Heart left ventricle (tissue), 16 donors: ENCODE measurements around the gene LRRC28. TPM values are rescaled to one million over a fixed set of nuclear protein-coding genes. Genes with fewer than 3 reads are reported as not detected.
A peak's percentile ranks its signal among the peaks of the same experiment; 100 is the strongest.

Experiments
- ATAC-seq, 4 donors: fragments of 200-7000 bp; cut with Tn5 transposase; one replicate each; pipeline ENCODE4 v1.9.1; 2020 to 2022; ENCODE audit warnings: moderate library complexity in 4 of 4, mild to moderate bottlenecking in 3 of 4, moderate number of reproducible peaks in 1 of 4
- DNase-seq, 5 donors: peaks; one replicate each; pipeline ENCODE4 v3.0.0-alpha.2; 2020
- H3K27ac ChIP-seq, 12 donors: fragments of 200-600 bp; sonication (generic) in 4 of 12; one replicate each; pipeline versions ENCODE4 v1.5.0 to v1.8.0; 2016 to 2022; ENCODE audit warnings: mild to moderate bottlenecking in 2 of 12
- H3K27me3 ChIP-seq, 9 donors: fragments of 200-600 bp; sonication (generic) in 2 of 9; one replicate each; pipeline versions ENCODE4 v1.5.1 to v1.8.0; 2016 to 2022; ENCODE audit warnings: mild to moderate bottlenecking in 3 of 9
- H3K36me3 ChIP-seq, 9 donors: fragments of 200-600 bp; sonication (generic) in 2 of 9; one replicate each; pipeline versions ENCODE4 v1.5.0 to v1.8.0; 2018 to 2022; ENCODE audit warnings: mild to moderate bottlenecking in 2 of 9
- H3K4me1 ChIP-seq, 12 donors: fragments of 200-600 bp; sonication (generic) in 4 of 12; one replicate each; pipeline versions ENCODE4 v1.5.0 to v1.8.0; 2016 to 2022; ENCODE audit warnings: mild to moderate bottlenecking in 3 of 12
- H3K4me3 ChIP-seq, 12 donors: fragments of 200-600 bp; sonication (generic) in 4 of 12; one replicate each; pipeline versions ENCODE4 v1.5.0 to v1.8.0; 2017 to 2022; ENCODE audit warnings: mild to moderate bottlenecking in 9 of 12, moderate library complexity in 4 of 12
- H3K9me3 ChIP-seq, 12 donors: fragments of 200-600 bp; sonication (generic) in 4 of 12; one replicate each; pipeline versions ENCODE4 v1.5.0 to v1.8.0; 2016 to 2022; ENCODE audit warnings: mild to moderate bottlenecking in 1 of 12
- CTCF ChIP-seq, 12 donors: fragments of 200-600 bp; sonication (generic) in 4 of 12; IDR thresholded peaks; one replicate each; pipeline versions ENCODE4 v1.5.0 to v1.8.0; 2018 to 2022; ENCODE audit warnings: antibody characterized with exemption in 12 of 12, mild to moderate bottlenecking in 5 of 12
- POLR2A ChIP-seq, 2 donors: fragments of 450-650 bp; IDR thresholded peaks; one replicate each; pipeline ENCODE4 v1.6.1; 2017; ENCODE audit warnings: antibody characterized with exemption in 2 of 2, mild to moderate bottlenecking in 2 of 2, moderate library complexity in 2 of 2
- WGBS, 4 donors: extraction: QIAGEN DNeasy Blood & Tissue Kit in 2 of 4; methylation state at CpG; one replicate each; pipeline versions ENCODE4 v1.1.5 to v1.1.7; 2013 to 2018; 5-methylcytosine and 5-hydroxymethylcytosine counted together
- intact Hi-C, 10 donors: fragments of 100-400 bp; cut with DNase I; formaldehyde crosslinking; loops; one replicate each; pipeline versions ENCODE4 v1.11.1 to v1.14.2; 2022
- polyA plus RNA-seq, 2 donors: library from polyadenylated mRNA; stranded (reverse); fragments of 200-250 nt; gene quantifications; one replicate each; pipeline ENCODE4 v1.2.3, GENCODE V29; 2013
- total RNA-seq, 9 donors: library from RNA; depleted of rRNA in 2 of 9; stranded (reverse); fragments of >200 nt in 2 of 9; fragmentation: NEBNext Ultra II Directional in 3 of 9; extraction: Animal tissue kit (Norgen Biotek cat#: 25700) in 3 of 9; gene quantifications; one replicate each; pipeline versions ENCODE4 v1.1.0 to v1.2.4, GENCODE V29; 2016 to 2023
- donor health status: ischemic (EF 13 %, LVEDD 7.1; RV severe dilation, severe dysfunction).
- donor health status: healthy with polysubstance abuse.
- donor health status: DM: no; HTN: yes; CAD: no.
- donor health status: DM: no; HTN: no; CAD: no.
- donor health status: ischemic (EF 25% LVEDD 6.9; RV normal size, moderate dysfunction).
- donor health status: ischemic (EF 25% LVEDD 5.7; RV mildly dilated, moderate dysfunction).
- donor health status: healthy.
- donor health status: DM: yes; HTN: yes; CAD: no.
- donor health status: ischemic (EF 35%, LVEDD 5.7; RV mildly dilated, moderate dysfunction).
- donor health status: nonischemic (EF 11% LVEDD 7.7; RV severe dilation, severe dysfunction).
- donor health status: DM: yes; HTN: yes; CAD: no.
- donor health status: PGD.
- donor health status: ischemic (EF 29% LVEDD 5.4; RV normal size, mild dysfunction).
- donor health status: nonischemic (EF 23%, LVEDD 6.1; RV moderate dilation, normal function).

The LRRC28 gene
- total and polyA plus RNA-seq, 11 donors = 5.1 to 28.6 (median 20.1) TPM

DNA sequence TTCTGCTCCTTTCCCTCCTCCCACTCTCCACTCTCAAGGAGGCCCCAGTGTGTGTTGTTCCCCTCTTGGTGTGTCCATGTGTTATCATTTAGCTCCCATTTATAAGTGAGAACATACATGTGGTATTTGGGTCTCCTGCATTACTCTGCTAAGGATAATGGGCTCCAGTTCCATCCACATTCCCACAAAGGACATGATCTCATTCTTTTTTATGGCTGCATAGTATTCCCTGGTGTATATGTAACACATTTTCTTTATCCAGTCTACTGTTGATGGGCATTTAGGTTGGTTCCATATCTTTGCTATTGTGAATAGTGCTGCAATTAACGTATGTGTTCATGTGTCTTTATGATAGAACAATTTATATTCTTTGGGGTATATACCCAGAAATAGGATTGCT is 170.5 kb downstream of the LRRC28 start:
- ATAC-seq = no peak
- intact Hi-C loops = loop anchor here in 1 of 10 donors (5.0 kb wide), 1 partner anchor 261 kb away; no protein-coding TSS in a partner anchor
- 93 to 100% (median 97%) methylated on average over 1 of the region's 1 CpG for WGBS, 4 donors

GRCh38 chr15:99423186-99424130 is 172.2 kb downstream of the LRRC28 start:
- no peak for ATAC-seq
- intact Hi-C loops = loop anchor here in 2 of 10 donors (2.0 to 5.0 kb wide), 2 partner anchors 31 to 259 kb away; no protein-coding TSS in a partner anchor
- DNase-seq = peak in 1 of 5 donors; percentile 18

More for the DNA sequence above, 170.5 kb downstream of the LRRC28 start:
- TF ChIP-seq CTCF (IDR thresholded peaks at IDR 0.05) = no peak
- no peak for TF ChIP-seq POLR2A (IDR thresholded peaks at IDR 0.05)
- Histone ChIP-seq H3K36me3 (no peaks in the 10 kb centered on the region), H3K27ac (peak overlapping the region in 1 of 12 donors; percentile 55), H3K4me3 (no peak overlapping the region), H3K9me3 (no peaks in the 10 kb centered on the region), H3K27me3 (no peaks in the 10 kb centered on the region), H3K4me1 (peaks cover 8 to 32% (median 25%) of the 10 kb centered on the region in 12 donors)
- no peak for DNase-seq

DNA sequence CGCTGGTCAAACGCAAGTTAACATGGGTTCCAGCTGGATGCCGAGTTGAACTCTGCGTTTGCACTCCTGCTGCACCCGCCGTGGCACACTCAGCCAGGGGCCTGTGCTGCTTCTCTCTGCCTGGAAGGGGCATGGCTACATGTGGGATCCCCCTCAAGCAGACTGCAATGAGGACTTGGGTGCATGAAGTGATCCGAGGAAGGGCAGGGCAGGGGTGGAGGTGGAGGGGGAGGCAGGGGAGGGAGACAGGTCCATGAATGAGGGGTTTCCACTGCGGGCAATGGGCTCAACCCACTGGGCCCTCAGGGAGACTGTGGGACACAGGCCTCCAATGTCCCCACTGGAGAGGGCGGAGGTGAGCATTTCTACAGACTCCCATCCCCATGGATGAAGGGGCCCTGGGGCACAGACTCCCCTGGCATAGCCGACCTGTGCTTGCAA is 172.9 kb downstream of the LRRC28 start:
- 95 to 98% (median 96%) methylated on average over 10 of the region's 10 CpGs for WGBS, 4 donors
- DNase-seq = peak in 1 of 5 donors; percentile 19
- TF ChIP-seq CTCF (IDR thresholded peaks at IDR 0.05) = no peak
- TF ChIP-seq POLR2A (IDR thresholded peaks at IDR 0.05) = no peak
- H3K27ac ChIP-seq = peak overlapping the region; percentile 80 to 96 (median 90)
- H3K36me3 ChIP-seq = no peaks in the 10 kb centered on the region
- no peaks in the 10 kb centered on the region for H3K9me3 ChIP-seq
- intact Hi-C loops = loop anchor here in 2 of 10 donors (2.0 to 5.0 kb wide), 2 partner anchors 31 to 258 kb away; no protein-coding TSS in a partner anchor
- no peak for ATAC-seq
- H3K4me3 ChIP-seq = no peak overlapping the region
- H3K27me3 ChIP-seq = no peaks in the 10 kb centered on the region
- H3K4me1 ChIP-seq = peaks cover 8 to 38% (median 25%) of the 10 kb centered on the region in 12 donors

More at GRCh38 chr15:99423186-99424130, 172.2 kb downstream of the LRRC28 start:
- 87 to 96% (median 91%) methylated on average over 15 to 16 of the region's 16 CpGs for WGBS, 4 donors
- no peaks in the 10 kb centered on the region for H3K27me3 ChIP-seq
- peaks cover 8 to 38% (median 25%) of the 10 kb centered on the region in 12 donors for H3K4me1 ChIP-seq
- H3K4me3 ChIP-seq = no peak overlapping the region
- H3K9me3 ChIP-seq = no peaks in the 10 kb centered on the region
- no peaks in the 10 kb centered on the region for H3K36me3 ChIP-seq
- H3K27ac ChIP-seq = peak overlapping the region in 7 of 12 donors; percentile 23 to 96 (median 91)
- no peak for TF ChIP-seq CTCF (IDR thresholded peaks at IDR 0.05)
- no peak for TF ChIP-seq POLR2A (IDR thresholded peaks at IDR 0.05)
